GF-D8 (cell line): ENCODE data around the gene AKAP5.
A peak's percentile ranks its signal among the peaks of the same experiment; 100 is the strongest.
"Not testable (repeated sequence)": the region's sequence is repeated elsewhere in the genome, so short reads cannot be mapped to it uniquely, and the experiment has no call there.

ENCODE experiments used
- DNase-seq: peaks from one replicate; lab custom pipeline; 2025; lab: John Stamatoyannopoulos, UW

The AKAP5 gene

DNA sequence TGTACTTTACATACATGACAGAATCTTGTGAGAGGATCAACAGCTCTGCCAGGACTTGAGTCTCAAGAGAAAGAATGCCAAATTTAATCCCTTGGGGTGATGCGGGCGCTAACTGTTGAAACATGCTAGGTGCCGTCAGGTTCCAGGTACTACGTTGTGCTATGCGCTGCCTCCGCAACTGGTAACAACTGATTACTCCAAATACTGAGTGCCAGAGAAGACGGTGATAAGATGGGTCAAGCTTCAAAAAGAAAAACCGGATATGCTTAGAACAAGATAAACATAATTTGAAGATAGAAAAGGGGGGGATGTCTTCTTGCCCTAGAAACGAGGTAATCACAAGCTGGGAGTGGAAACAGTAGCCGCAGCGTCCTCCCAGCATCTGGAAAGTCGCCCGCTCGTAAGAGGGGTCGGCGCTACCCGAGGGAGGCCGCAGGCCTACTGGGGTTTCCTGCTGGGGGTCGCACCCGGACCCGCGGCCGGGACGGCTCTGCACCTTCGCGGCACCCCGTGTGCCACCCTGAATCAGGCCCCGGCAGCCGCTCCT is 37.7 kb downstream of the AKAP5 start:
- no peak for DNase-seq

DNA sequence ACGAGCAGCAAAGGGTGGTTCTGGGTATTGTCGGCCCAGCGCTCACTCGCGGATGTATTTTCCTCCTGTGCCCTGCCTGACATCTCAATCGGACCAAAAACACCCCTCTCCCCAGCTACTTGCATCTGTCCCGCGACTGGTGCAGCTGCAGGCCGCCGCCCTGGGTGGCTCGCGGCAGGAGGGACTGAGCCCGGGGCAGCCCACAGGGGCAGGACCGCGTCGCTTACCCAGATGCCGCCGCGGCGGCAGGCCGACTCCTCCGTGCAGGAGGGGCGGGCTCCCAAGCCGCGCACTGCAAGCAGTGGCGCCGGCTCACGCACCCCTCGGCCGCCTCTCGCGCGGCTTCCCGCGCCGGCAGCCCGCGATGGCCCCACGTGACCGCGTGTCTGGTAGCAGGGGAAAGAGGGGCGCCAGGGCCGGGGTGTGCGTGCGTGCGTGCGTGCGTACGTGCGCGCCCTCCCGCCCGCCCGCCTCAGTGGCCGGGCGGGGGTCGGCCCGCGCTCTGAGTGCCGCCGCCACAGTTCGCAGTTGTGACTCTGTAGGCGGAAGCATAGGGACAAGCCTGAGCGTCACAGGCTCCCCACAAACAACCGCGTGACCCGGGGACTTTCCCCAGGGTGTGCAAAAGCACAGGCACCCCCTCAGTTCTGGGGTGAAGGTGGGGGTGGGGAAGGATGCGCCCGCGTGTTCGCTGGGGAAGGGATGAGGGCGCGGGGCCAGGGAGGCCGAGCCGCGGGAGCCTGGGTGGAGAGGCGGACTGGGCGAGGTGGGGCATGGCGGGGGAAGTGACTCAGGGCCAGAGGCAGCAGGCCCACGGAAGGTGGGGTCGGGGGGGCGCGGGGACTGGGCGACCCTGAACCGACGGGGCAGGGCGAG is 38.4 kb downstream of the AKAP5 start, which contains the start of gene ZBTB25:
Gene ZBTB25 (minus strand): TSS at position 405 of the 876 bp plus-strand sequence. CDS start 13,305 bp downstream, outside the sequence.
- DNase-seq: peak; percentile 33

GRCh38 chr14:64504310-64504896 is 39.1 kb downstream of the AKAP5 start, which contains the start of gene ZBTB1:
Gene ZBTB1 (plus strand): TSS chr14:64504770. CDS start chr14:64521505, 16,735 bp downstream.
- peak; percentile 44 for DNase-seq

- DNase-seq: peak; percentile 31
Observed at GRCh38 chr14:64504897-64505794, 39.8 kb downstream of the AKAP5 start.

- DNase-seq: no peak
Observed at GRCh38 chr14:64506721-64507120, 41.4 kb downstream of the AKAP5 start.

- no peak for DNase-seq
Observed at GRCh38 chr14:64507376-64508156, 42.3 kb downstream of the AKAP5 start.

DNA sequence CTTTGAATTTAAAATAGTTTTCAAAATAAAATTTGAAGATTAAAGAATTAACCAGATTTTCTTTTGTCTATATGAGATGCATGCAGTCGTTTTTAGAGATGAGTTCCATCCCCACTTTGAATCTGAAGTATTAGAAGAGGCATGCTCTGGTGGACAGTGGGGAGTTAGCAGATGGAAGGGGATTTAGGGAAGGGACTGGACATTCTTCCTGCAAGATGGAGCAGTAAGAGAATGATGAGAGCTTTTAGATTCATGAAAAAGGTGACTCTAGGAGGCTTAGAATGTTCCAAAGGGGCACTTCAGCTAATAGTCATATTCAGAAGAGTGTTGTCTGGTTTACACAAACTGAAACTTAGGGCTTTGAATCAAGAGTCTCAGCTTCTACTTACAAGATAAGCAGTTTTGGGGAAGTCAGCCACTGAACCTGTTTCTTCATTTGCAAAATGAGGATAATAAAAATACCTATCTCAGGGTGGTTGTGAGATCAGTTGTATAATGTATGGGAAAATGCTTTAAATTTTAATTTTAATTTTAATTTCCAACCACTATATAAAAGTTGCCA is 43.0 kb downstream of the AKAP5 start:
- DNase-seq: no peak

DNA sequence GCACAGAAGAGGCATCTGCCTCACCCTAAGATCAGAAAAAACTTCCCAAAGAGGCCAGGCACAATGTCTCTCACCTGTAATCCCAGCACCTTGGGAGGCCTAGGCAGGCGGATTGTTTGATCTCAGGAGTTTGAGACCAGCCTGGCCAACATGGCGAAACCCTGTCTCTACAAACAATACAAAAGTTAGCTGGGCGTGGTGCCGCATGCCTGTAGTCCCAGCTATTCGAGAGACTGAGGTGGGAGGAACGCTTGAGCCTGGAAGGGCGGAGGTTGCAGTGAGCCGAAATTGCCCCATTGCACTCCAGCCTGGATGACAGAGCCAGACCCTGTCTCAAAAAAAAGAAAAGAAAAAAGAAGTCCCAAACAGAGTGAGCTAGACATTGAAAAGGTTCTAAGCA is 43.7 kb downstream of the AKAP5 start:
- no peak for DNase-seq

GRCh38 chr14:64510825-64511671 is 45.7 kb downstream of the AKAP5 start:
- peak; percentile 25 for DNase-seq

- no peak for DNase-seq
Observed at GRCh38 chr14:64513271-64513670, 48.0 kb downstream of the AKAP5 start.

DNA sequence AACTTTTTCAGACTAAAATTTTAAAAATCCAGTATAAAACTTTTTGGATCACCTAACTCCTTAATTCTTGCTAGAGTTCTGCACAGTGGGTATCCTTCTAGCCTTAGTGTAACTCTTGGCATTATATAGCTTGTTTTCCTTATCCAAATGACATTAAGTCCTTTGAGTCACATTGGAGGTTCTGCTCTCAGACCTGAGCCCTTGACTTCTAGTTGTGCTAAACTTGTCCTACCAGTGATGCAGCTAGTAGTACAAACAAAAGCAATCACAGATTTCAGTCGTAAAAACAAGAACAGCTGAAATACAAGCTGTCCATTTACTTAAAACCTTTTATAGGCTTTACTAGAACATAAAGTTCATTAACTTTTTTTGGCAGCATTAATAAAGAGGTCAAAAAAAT is 49.8 kb downstream of the AKAP5 start:
- DNase-seq: no peak

- no peak for DNase-seq
Observed at GRCh38 chr14:64516969-64517368, 51.7 kb downstream of the AKAP5 start.

GRCh38 chr14:64517667-64518066 is 52.4 kb downstream of the AKAP5 start:
- not testable (repeated sequence) for DNase-seq

DNA sequence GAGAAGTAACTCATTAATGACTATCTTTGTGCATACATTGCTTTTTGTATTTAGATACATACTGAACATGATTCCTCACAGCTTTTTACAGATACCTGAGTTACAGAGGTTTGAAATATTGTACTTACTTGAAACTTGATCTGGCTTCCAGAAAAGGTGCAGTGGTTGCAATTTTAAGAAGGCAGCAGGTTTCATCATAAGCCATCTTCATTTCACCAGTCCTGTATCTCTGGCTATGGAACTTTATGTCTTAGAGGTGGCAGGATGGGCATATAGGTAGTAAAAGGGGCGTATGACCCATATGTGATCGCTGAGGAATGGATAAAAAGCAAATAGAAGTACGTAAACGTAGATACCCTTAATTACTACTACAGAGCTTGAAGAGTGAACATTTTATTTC is 52.9 kb downstream of the AKAP5 start:
- no peak for DNase-seq

DNA sequence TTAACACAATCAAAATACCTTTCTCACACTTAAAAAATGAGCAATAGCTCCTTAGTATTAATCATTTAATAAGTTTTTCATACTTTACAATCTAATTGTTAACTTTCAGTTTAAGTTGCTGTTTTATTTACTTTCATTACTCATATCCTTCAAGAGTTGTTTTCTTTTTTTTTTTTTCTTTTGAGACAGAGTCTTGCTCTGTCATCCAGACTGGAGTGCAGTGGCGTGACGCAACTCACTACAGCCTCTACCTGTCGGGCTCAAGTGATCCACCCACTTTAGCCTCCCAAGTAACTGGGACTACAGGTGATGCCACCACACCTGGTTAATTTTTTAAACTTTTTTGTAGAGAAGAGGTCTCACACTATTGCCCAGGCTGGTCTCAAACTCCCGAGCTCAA is 55.4 kb downstream of the AKAP5 start:
- no peak for DNase-seq

DNA sequence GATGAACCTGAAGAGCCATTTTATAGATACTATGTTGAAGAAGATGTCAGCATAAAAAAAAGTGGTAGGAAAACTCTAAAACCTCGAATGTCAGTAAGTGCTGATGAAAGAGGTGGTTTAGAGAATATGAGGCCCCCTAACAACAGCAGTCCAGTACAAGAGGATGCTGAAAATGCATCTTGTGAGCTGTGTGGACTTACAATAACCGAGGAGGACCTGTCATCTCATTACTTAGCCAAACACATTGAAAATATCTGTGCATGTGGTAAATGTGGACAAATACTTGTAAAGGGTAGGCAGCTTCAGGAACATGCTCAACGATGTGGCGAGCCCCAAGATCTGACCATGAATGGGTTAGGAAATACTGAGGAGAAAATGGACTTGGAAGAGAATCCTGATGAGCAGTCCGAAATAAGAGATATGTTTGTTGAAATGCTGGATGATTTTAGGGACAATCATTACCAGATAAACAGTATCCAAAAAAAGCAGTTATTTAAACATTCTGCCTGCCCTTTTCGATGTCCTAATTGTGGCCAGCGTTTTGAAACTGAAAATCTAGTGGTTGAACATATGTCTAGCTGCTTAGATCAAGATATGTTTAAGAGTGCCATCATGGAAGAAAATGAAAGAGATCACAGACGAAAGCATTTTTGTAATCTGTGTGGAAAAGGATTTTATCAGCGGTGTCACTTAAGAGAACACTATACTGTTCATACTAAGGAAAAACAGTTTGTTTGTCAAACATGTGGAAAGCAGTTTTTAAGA is 57.5 kb downstream of the AKAP5 start:
- DNase-seq: no peak
